OCI-M2 (cell line): ENCODE results near the gene WWOX.

Source experiments
- DNase-seq: peaks from one replicate; lab custom pipeline; 2025; ENCODE audit not compliant: unreplicated experiment; lab: John Stamatoyannopoulos, UW

Gene WWOX

GRCh38 chr16:78292086-78292843 is 192.8 kb downstream of the WWOX start:
- DNase-seq: no peak

GRCh38 chr16:78292844-78293380 is 193.5 kb downstream of the WWOX start:
- no peak for DNase-seq

GRCh38 chr16:78294538-78295225 is 195.2 kb downstream of the WWOX start:
- no peak for DNase-seq

- no peak for DNase-seq
Measured at GRCh38 chr16:78297066-78297666, 197.7 kb downstream of the WWOX start.

GRCh38 chr16:78298986-78299385 is 199.5 kb downstream of the WWOX start:
- DNase-seq: no peak

- no peak for DNase-seq
Measured at GRCh38 chr16:78300469-78300868, 201.0 kb downstream of the WWOX start.

- DNase-seq: no peak
Measured at GRCh38 chr16:78303946-78304345, 204.5 kb downstream of the WWOX start.

- no peak for DNase-seq
Measured at GRCh38 chr16:78306361-78306760, 206.9 kb downstream of the WWOX start.

- no peak for DNase-seq
Measured at GRCh38 chr16:78307824-78308528, 208.5 kb downstream of the WWOX start.

- DNase-seq: no peak
Measured at GRCh38 chr16:78309763-78310162, 210.3 kb downstream of the WWOX start.

- no peak for DNase-seq
Measured at GRCh38 chr16:78310196-78310595, 210.7 kb downstream of the WWOX start.

GRCh38 chr16:78310990-78311561 is 211.6 kb downstream of the WWOX start:
- DNase-seq: no peak

- DNase-seq: no peak
Measured at GRCh38 chr16:78311831-78312230, 212.4 kb downstream of the WWOX start.

- DNase-seq: no peak
Measured at GRCh38 chr16:78317564-78318240, 218.2 kb downstream of the WWOX start.

GRCh38 chr16:78321620-78322360 is 222.3 kb downstream of the WWOX start:
- DNase-seq: no peak

GRCh38 chr16:78323315-78323714 is 223.9 kb downstream of the WWOX start:
- no peak for DNase-seq

GRCh38 chr16:78324649-78325285 is 225.3 kb downstream of the WWOX start:
- DNase-seq: no peak

- no peak for DNase-seq
Measured at GRCh38 chr16:78325468-78326352, 226.3 kb downstream of the WWOX start.
